Cardiac muscle cell (in vitro differentiated cells and primary cell): ENCODE results near the gene TRIM61. TPM values are rescaled to one million over a fixed set of nuclear protein-coding genes. Genes with fewer than 3 reads are reported as not detected.
"Not testable (repeated sequence)": the region's sequence is repeated elsewhere in the genome, so short reads cannot be mapped to it uniquely, and the experiment has no call there.

ENCODE experiments used
- DNase-seq, 2 donors: peaks; one replicate each; pipeline versions ENCODE4 v3.0.0 to v3.0.0-alpha.2; 2010 to 2017; ENCODE audit warnings: low read depth in 1 of 2, low spot score in 1 of 2
- H3K27ac ChIP-seq: fragments of 200-600 bp; sonication (generic); 2 replicates; pipeline ENCODE4 v1.5.1; 2016
- H3K27me3 ChIP-seq: fragments of 200-600 bp; sonication (generic); 2 replicates; pipeline ENCODE4 v1.6.0; 2016; ENCODE audit warnings: control low read depth
- H3K36me3 ChIP-seq: fragments of 200-600 bp; sonication (generic); 2 replicates; pipeline ENCODE4 v1.5.1; 2016; ENCODE audit warnings: control low read depth
- H3K4me1 ChIP-seq: fragments of 200-600 bp; sonication (generic); 2 replicates; pipeline ENCODE4 v1.8.1; 2017; ENCODE audit warnings: low read depth, mild to moderate bottlenecking, mixed run types
- H3K4me3 ChIP-seq: fragments of 200-600 bp; sonication (generic); 2 replicates; pipeline ENCODE4 v1.5.1; 2016; ENCODE audit warnings: mild to moderate bottlenecking
- H3K9me3 ChIP-seq: fragments of 200-600 bp; sonication (generic); 2 replicates; pipeline ENCODE4 v1.5.1; 2017; ENCODE audit warnings: low read depth, mild to moderate bottlenecking, control low read depth
- polyA plus RNA-seq: library from polyadenylated mRNA; unstranded; fragments of >200 nt; fragmentation: Nextera tagmentation; extraction: Ambion mirVana; gene quantifications from 2 replicates; pipeline ENCODE4 v1.2.1, GENCODE V29; 2016
- total RNA-seq: library from RNA; depleted of rRNA; stranded (reverse); fragments of >200 nt; gene quantifications from 2 replicates; pipeline ENCODE4 v1.2.3, GENCODE V29; 2016
- TF ChIP-seq, protein P1 (sequence below): IDR thresholded peaks from 2 replicates; pipeline ENCODE4 v1.5.1; 2012; ENCODE audit warnings: low read depth, mild to moderate bottlenecking, low read length

The TRIM61 gene
- total and polyA plus RNA-seq, 2 experiments from 2014 or later, result 1.4 to 1.9 TPM

DNA sequence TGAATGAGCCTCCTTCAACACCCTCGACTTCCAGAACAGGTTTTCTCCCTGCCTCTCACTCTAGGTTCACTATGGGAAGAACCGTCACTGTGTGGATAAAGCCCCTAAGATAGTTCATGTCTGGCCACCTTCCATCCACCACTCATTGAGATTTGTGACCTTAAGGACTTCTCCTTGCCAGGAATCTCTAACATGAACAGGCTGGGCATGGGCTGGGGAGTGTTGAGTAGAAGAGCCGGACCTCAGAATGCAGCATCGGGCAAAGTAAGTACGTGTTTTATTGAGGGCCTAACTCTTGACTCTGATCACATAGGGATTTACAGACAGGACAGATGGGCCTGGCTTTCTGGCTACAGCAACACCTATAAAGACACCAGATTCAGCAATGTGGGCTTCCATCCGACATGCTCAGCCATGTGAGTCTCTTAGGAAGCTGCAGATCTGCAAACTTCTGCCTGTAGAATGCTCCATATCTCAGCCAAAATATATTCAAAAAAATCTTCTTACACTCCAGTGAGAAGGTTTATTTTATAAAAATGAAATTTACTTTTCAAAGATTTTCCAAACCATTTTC lies 28.0 kb upstream of the TRIM61 start:
- no peaks in the 10 kb centered on the region for H3K9me3 ChIP-seq

DNA sequence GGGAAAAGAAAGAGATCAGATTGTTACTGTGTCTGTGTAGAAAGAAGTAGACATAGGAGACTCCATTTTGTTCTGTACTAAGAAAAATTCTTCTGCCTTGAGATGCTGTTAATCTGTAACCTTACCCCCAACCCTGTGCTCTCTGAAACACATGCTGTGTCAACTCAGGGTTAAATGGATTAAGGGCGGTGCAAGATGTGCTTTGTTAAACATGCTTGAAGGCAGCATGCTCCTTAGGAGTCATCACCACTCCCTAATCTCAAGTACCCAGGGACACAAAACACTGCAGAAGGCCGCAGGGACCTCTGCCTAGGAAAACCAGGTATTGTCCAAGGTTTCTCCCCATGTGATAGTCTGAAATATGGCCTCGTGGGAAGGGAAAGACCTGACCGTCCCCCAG lies 24.5 kb upstream of the TRIM61 start:
- not testable (repeated sequence) for H3K4me1 ChIP-seq, H3K27ac ChIP-seq, H3K4me3 ChIP-seq, H3K36me3 ChIP-seq, DNase-seq, H3K27me3 ChIP-seq, H3K9me3 ChIP-seq

More for the DNA sequence above, 28.0 kb upstream of the TRIM61 start:
- TF ChIP-seq, protein P1, sequence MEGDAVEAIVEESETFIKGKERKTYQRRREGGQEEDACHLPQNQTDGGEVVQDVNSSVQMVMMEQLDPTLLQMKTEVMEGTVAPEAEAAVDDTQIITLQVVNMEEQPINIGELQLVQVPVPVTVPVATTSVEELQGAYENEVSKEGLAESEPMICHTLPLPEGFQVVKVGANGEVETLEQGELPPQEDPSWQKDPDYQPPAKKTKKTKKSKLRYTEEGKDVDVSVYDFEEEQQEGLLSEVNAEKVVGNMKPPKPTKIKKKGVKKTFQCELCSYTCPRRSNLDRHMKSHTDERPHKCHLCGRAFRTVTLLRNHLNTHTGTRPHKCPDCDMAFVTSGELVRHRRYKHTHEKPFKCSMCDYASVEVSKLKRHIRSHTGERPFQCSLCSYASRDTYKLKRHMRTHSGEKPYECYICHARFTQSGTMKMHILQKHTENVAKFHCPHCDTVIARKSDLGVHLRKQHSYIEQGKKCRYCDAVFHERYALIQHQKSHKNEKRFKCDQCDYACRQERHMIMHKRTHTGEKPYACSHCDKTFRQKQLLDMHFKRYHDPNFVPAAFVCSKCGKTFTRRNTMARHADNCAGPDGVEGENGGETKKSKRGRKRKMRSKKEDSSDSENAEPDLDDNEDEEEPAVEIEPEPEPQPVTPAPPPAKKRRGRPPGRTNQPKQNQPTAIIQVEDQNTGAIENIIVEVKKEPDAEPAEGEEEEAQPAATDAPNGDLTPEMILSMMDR, result no peak
- H3K4me3 ChIP-seq, result no peak overlapping the region
- no peaks in the 10 kb centered on the region for H3K4me1 ChIP-seq
- no peaks in the 10 kb centered on the region for H3K36me3 ChIP-seq
- H3K27ac ChIP-seq, result no peak overlapping the region
- no peaks in the 10 kb centered on the region for H3K27me3 ChIP-seq
- no peak for DNase-seq

DNA sequence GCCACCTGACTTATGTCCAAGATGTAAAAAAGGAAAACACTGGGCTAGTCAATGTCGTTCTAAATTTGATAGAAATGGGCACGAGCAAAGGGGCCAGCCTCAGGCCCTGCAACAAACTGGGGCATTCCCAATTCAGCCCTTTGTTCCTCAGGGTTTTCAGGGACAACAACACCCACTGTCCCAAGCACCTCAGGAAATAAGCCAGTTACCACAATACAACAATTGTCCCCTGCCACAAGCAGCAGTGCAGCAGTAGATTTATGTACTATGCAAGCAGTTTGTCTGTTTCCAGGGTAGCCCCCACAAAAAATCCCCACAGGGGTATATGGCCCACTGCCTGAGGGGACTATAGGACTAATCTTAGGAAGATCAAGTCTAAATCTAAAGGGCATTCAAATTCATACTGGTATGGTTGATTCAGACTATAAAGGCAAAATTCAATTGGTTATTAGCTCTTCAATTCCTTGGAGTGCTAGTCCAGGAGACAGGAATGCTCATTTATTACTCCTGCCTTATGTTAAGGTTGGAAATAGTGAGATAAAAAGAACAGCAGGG lies 21.1 kb upstream of the TRIM61 start:
- H3K27ac ChIP-seq, H3K4me3 ChIP-seq, H3K4me1 ChIP-seq, H3K9me3 ChIP-seq, DNase-seq, H3K27me3 ChIP-seq, H3K36me3 ChIP-seq: not testable (repeated sequence)

GRCh38 chr4:164997941-164998340 lies 20.5 kb upstream of the TRIM61 start:
- Histone ChIP-seq H3K4me1 (no peaks in the 10 kb centered on the region), H3K4me3 (no peak overlapping the region), H3K27ac (no peak overlapping the region), H3K36me3 (no peaks in the 10 kb centered on the region), H3K27me3 (no peaks in the 10 kb centered on the region), H3K9me3 (no peaks in the 10 kb centered on the region)
- no peak for DNase-seq
- TF ChIP-seq, protein P1, result no peak

- Histone ChIP-seq H3K4me1 (no peaks in the 10 kb centered on the region), H3K36me3 (no peaks in the 10 kb centered on the region), H3K4me3 (no peak overlapping the region), H3K9me3 (no peaks in the 10 kb centered on the region), H3K27ac (no peak overlapping the region), H3K27me3 (no peaks in the 10 kb centered on the region)
- DNase-seq, result no peak
- TF ChIP-seq, protein P1, result no peak
Measured at GRCh38 chr4:164997324-164997723, 19.9 kb upstream of the TRIM61 start.

DNA sequence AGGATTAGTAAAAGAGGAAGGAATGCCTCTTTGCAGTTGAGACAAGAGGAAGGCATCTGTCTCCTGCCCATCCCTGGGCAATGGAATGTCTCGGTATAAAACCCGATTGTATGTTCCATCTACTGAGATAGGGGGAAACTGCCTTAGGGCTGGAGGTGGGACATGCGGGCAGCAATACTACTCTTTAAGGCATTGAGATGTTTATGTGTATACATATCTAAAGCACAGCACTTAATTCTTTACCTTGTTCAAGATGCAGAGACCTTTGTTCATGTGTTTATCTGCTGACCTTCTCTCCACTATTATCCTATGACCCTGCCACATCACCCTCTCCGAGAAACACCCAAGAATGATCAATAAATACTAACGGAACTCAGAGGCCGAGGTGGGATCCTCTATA lies 18.7 kb upstream of the TRIM61 start:
- not testable (repeated sequence) for H3K4me3 ChIP-seq, H3K27me3 ChIP-seq, H3K27ac ChIP-seq, H3K4me1 ChIP-seq, DNase-seq, H3K9me3 ChIP-seq, H3K36me3 ChIP-seq

DNA sequence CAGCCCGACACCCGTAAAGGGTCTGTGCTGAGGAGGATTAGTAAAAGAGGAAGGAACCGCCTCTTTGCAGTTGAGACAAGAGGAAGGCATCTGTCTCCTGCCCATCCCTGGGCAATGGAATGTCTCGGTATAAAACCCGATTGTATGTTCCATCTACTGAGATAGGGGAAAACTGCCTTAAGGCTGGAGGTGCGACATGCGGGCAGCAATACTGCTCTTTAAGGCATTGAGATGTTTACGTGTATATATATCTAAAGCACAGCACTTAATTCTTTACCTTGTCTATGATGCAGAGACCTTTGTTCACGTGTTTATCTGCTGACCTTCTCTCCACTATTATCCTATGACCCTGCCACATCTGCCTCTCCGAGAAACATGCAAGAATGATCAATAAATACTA lies 13.3 kb upstream of the TRIM61 start:
- H3K4me1 ChIP-seq, H3K27me3 ChIP-seq, H3K36me3 ChIP-seq, H3K27ac ChIP-seq, H3K4me3 ChIP-seq, DNase-seq, H3K9me3 ChIP-seq: not testable (repeated sequence)

DNA sequence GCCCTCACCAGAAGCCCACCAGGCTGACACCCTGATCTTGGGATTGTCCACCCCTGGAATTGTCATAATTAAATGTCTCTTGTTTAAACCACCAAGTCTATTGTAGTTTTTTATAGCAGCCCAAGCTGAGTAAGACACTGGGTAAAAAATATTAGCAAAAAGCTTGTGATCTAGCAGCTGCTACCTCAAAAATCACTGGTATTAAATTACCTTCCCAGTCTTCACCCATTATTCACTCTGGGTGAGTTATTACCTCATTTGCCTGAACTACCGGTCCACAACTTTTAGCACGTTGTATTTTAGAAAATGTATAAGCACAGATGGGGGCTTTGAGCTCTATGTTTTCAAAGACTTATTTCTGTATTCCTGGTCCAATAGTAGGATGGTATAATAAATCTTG lies 12.0 kb upstream of the TRIM61 start:
- Histone ChIP-seq H3K27ac (no peak overlapping the region), H3K4me3 (no peak overlapping the region), H3K36me3 (no peaks in the 10 kb centered on the region), H3K9me3 (no peaks in the 10 kb centered on the region), H3K4me1 (no peaks in the 10 kb centered on the region), H3K27me3 (no peaks in the 10 kb centered on the region)
- no peak for DNase-seq
- TF ChIP-seq, protein P1, result no peak

- DNase-seq, H3K27ac ChIP-seq, H3K4me1 ChIP-seq, H3K36me3 ChIP-seq, H3K9me3 ChIP-seq, H3K27me3 ChIP-seq, H3K4me3 ChIP-seq: not testable (repeated sequence)
Measured at GRCh38 chr4:164971929-164972328, 5.5 kb downstream of the TRIM61 start.
